Upper lobe of left lung (tissue), 6 donors: Measurements from ENCODE around the gene HECTD4. TPM values are rescaled to one million over a fixed set of nuclear protein-coding genes. Genes with fewer than 3 reads are reported as not detected.
A peak's percentile ranks its signal among the peaks of the same experiment; 100 is the strongest.

Source experiments
- ATAC-seq, 2 donors: fragments of 200-7000 bp; cut with Tn5 transposase; one replicate each; pipeline ENCODE4 v1.9.1; 2022; ENCODE audit warnings: mild to moderate bottlenecking in 2 of 2, moderate library complexity in 2 of 2; ENCODE audit not compliant: low FRiP score in 2 of 2
- DNase-seq, 2 donors: peaks; one replicate each; pipeline ENCODE4 v3.0.0-alpha.2; 2019 to 2020
- H3K27ac ChIP-seq, 4 donors: fragments of 200-600 bp; sonication (generic); one replicate each; pipeline ENCODE4 v1.5.1; 2016 to 2019
- H3K27me3 ChIP-seq, 4 donors: fragments of 200-600 bp; sonication (generic); one replicate each; pipeline ENCODE4 v1.5.1; 2017 to 2019
- H3K36me3 ChIP-seq, 4 donors: fragments of 200-600 bp; sonication (generic); one replicate each; pipeline ENCODE4 v1.5.1; 2016 to 2019
- H3K4me1 ChIP-seq, 4 donors: fragments of 200-600 bp; sonication (generic); one replicate each; pipeline ENCODE4 v1.5.1; 2018 to 2019
- H3K4me3 ChIP-seq, 4 donors: fragments of 200-600 bp; sonication (generic); one replicate each; pipeline ENCODE4 v1.5.1; 2017 to 2019; ENCODE audit warnings: mild to moderate bottlenecking in 2 of 4, moderate library complexity in 1 of 4
- H3K9me3 ChIP-seq, 4 donors: fragments of 200-600 bp; sonication (generic); one replicate each; pipeline ENCODE4 v1.5.1; 2018 to 2019
- EP300 ChIP-seq, 4 donors: sonication (generic); formaldehyde crosslinking; IDR thresholded peaks; one replicate each; pipeline ENCODE4 v1.5.1; 2017; ENCODE audit warnings: antibody characterized with exemption in 4 of 4, control low read depth in 2 of 4
- POLR2A ChIP-seq, 4 donors: fragments of 450-650 bp; IDR thresholded peaks; one replicate each; pipeline ENCODE4 v1.5.1; 2016 to 2017; ENCODE audit warnings: antibody characterized with exemption in 4 of 4, mild to moderate bottlenecking in 2 of 4
- POLR2AphosphoS5 ChIP-seq, 2 donors: sonication (generic); formaldehyde crosslinking; IDR thresholded peaks; one replicate each; pipeline ENCODE4 v1.5.1; 2017; ENCODE audit warnings: antibody characterized with exemption in 2 of 2
- WGBS, 2 donors: methylation state at CpG; one replicate each; pipeline ENCODE4 v1.1.5; 2017 to 2018; 5-methylcytosine and 5-hydroxymethylcytosine counted together
- total RNA-seq, 6 donors: library from RNA; depleted of rRNA in 4 of 6; stranded (reverse); fragments of >200 nt in 4 of 6; gene quantifications; one replicate each; pipeline versions ENCODE4 v1.1.0 to v1.2.1, GENCODE V29; 2016 to 2021
- TF ChIP-seq, protein P1 (sequence below), 6 experiments: fragments of 450-650 bp in 4 of 6; fragments of 200-600 bp in 2 of 6; sonication (generic) in 2 of 6; IDR thresholded peaks; one replicate each; pipeline ENCODE4 v1.5.1; 2016 to 2019; ENCODE audit warnings: antibody characterized with exemption in 6 of 6
- donor health status: DM: no; HTN: no; CAD: no; lungs with moderate emphysema.
- donor health status: DM: no; HTN: yes; CAD: no; lungs with severe emphysema.

The HECTD4 gene
- total RNA-seq, 6 donors from 2014 or later: 34.1 to 196 (median 50.0) TPM

DNA sequence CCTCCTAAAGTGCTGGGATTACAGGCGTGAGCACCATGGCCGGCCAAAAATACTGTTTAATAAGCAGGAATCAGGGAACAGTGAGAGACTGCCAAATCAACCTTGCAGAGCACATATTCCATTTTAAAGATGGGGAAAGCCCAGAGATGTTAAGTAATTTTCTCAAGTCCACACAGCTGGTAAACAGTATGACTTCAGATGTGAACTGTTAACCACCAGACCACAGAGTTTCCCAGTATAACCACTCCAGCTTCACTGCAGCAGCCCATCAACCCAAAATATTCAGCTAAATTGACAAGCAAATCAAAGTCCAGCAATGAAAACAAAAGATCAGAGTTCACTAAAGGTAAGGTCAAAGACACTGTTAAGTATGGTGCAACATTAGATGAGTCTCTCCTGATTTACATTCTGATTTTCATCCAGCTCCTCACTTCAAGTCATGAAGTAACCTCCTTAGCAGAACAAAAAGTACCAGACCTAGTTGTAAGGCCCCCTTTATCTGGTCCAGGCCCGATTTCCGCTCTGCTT is 174.8 kb downstream of the HECTD4 start:
- DNase-seq (no peak), ATAC-seq (no peak)
- no peaks in the 10 kb centered on the region for H3K27me3 ChIP-seq
- 94 to 96% methylated on average over 4 of the region's 4 CpGs for WGBS, 2 donors
- H3K27ac ChIP-seq: no peak overlapping the region
- TF ChIP-seq EP300 (IDR thresholded peaks at IDR 0.05) (no peak), POLR2AphosphoS5 (IDR thresholded peaks at IDR 0.05) (no peak), POLR2A (IDR thresholded peaks at IDR 0.05) (no peak)
- TF ChIP-seq, protein P1, sequence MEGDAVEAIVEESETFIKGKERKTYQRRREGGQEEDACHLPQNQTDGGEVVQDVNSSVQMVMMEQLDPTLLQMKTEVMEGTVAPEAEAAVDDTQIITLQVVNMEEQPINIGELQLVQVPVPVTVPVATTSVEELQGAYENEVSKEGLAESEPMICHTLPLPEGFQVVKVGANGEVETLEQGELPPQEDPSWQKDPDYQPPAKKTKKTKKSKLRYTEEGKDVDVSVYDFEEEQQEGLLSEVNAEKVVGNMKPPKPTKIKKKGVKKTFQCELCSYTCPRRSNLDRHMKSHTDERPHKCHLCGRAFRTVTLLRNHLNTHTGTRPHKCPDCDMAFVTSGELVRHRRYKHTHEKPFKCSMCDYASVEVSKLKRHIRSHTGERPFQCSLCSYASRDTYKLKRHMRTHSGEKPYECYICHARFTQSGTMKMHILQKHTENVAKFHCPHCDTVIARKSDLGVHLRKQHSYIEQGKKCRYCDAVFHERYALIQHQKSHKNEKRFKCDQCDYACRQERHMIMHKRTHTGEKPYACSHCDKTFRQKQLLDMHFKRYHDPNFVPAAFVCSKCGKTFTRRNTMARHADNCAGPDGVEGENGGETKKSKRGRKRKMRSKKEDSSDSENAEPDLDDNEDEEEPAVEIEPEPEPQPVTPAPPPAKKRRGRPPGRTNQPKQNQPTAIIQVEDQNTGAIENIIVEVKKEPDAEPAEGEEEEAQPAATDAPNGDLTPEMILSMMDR (IDR thresholded peaks at IDR 0.05): no peak
- H3K9me3 ChIP-seq: no peaks in the 10 kb centered on the region
- peaks cover 32 to 92% (median 80%) of the 10 kb centered on the region in 4 donors for H3K36me3 ChIP-seq
- no peak overlapping the region for H3K4me3 ChIP-seq
- H3K4me1 ChIP-seq: no peaks in the 10 kb centered on the region

DNA sequence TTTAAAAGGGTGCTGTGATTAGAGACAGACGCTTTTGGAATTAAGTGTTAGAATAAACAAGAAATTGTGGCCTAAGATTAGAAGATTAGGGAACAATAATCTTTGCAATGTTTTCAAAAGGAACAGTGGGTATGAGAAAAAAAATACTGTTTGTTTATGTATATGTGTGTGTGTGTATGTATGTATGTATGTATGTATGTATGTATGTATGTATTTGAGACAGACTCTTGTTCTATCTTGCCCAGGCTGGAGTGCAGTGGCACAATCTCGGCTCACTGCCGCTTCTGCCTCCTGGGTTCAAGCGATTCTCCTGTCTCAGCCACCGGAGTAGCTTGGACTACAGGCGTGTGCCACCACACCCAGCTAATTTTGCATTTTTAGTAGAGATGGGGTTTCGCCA is 175.3 kb downstream of the HECTD4 start:
- H3K27ac ChIP-seq: no peak overlapping the region
- no peaks in the 10 kb centered on the region for H3K27me3 ChIP-seq
- H3K9me3 ChIP-seq: no peaks in the 10 kb centered on the region
- no peak overlapping the region for H3K4me3 ChIP-seq
- H3K4me1 ChIP-seq: no peaks in the 10 kb centered on the region
- 93 to 94% methylated on average over 7 of the region's 7 CpGs for WGBS, 2 donors
- TF ChIP-seq, protein P1 (IDR thresholded peaks at IDR 0.05): no peak
- no peak for TF ChIP-seq POLR2A (IDR thresholded peaks at IDR 0.05)
- no peak for TF ChIP-seq POLR2AphosphoS5 (IDR thresholded peaks at IDR 0.05)
- no peak for TF ChIP-seq EP300 (IDR thresholded peaks at IDR 0.05)
- no peak for DNase-seq
- peaks cover 27 to 91% (median 77%) of the 10 kb centered on the region in 4 donors for H3K36me3 ChIP-seq
- no peak for ATAC-seq

DNA sequence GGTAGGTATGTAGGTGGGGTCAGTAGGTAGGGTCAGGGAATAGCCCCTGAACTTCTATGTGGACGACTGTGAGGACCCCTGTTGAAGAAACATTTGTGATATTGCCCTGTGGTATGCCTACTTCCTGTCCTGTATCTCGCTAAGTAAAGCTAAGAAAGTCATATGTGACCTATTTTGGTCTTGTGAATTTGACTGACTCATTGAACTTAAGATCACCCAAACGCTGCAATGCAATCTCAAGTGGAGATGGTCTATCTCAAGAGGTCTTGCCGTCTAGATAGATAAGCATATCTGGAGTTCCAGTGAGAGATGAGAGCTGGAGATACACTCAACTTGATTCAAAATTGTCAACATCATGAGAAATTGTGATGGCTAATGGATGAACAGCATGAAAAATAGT is 183.1 kb downstream of the HECTD4 start:
- Histone ChIP-seq H3K4me1 (no peaks in the 10 kb centered on the region), H3K27ac (no peak overlapping the region), H3K27me3 (no peaks in the 10 kb centered on the region), H3K4me3 (no peak overlapping the region), H3K36me3 (peaks cover 10 to 84% (median 52%) of the 10 kb centered on the region in 4 donors), H3K9me3 (no peaks in the 10 kb centered on the region)
- no peak for TF ChIP-seq EP300 (IDR thresholded peaks at IDR 0.05)
- TF ChIP-seq, protein P1 (IDR thresholded peaks at IDR 0.05): no peak
- TF ChIP-seq POLR2AphosphoS5 (IDR thresholded peaks at IDR 0.05): no peak
- no peak for TF ChIP-seq POLR2A (IDR thresholded peaks at IDR 0.05)
- no peak for ATAC-seq
- WGBS, 2 donors: 69 to 72% methylated on average over 4 of the region's 4 CpGs
- DNase-seq: no peak

DNA sequence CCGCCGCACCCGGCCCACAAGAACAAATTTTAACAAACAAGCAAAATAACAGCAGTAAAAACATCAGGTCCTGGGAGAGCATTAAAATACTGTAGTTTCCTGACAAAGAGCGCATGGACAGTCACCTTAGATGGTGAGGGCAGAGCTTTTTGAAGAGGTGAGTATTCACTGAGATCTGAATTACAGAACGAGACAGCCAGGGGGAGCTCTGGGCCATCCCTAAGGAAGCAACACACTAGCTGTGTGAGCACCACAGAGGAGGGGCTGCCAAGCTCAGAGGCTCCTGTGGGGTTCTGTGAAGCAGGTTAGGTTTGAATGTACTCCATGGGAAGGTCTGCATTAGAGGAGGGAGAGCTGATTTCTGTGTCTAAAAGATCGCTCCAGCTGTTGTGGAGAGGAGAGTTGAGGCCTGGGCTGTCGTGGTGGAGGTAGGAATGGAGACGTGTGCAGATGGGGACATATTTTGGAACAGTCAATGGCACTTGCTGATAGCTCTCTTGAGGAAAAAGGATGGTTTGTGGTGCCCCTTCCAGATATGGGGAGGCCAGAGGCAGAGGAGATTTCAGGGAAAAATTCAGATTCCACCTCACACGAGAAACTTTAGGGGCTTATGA is 184.0 kb downstream of the HECTD4 start:
- no peaks in the 10 kb centered on the region for H3K9me3 ChIP-seq
- H3K27me3 ChIP-seq: no peaks in the 10 kb centered on the region
- peaks cover 10 to 84% (median 52%) of the 10 kb centered on the region in 4 donors for H3K36me3 ChIP-seq
- TF ChIP-seq, protein P1 (IDR thresholded peaks at IDR 0.05): peak in 4 of 6 experiments; percentile 31 to 54 (median 40)
- no peak for TF ChIP-seq POLR2A (IDR thresholded peaks at IDR 0.05)
- H3K27ac ChIP-seq: no peak overlapping the region
- H3K4me3 ChIP-seq: no peak overlapping the region
- H3K4me1 ChIP-seq: no peaks in the 10 kb centered on the region
- 88% methylated on average over 9 of the region's 9 CpGs for WGBS, 2 donors
- DNase-seq: peak in 1 of 2 donors; percentile 43
- ATAC-seq: peak; percentile 59 to 74
